SU-DHL-6 (cell line): Measurements from ENCODE around the gene MAML2.

ENCODE experiments used
- H2AFZ ChIP-seq: fragments of 200-600 bp; sonication (generic); 2 replicates; pipeline ENCODE4 v1.6.1; 2014; ENCODE audit warnings: low read depth, mild to moderate bottlenecking, moderate library complexity, mixed read lengths, antibody characterized with exemption, low read length; ENCODE audit not compliant: severe bottlenecking
- H3F3A ChIP-seq: fragments of 200-600 bp; shearing (Covaris generic); 2 replicates; pipeline ENCODE4 v1.6.0; 2016; ENCODE audit warnings: antibody characterized with exemption, mild to moderate bottlenecking; ENCODE audit not compliant: insufficient read depth
- H3K27ac ChIP-seq: fragments of 200-600 bp; sonication (generic); 2 replicates; pipeline ENCODE4 v1.5.1; 2016; ENCODE audit warnings: low read depth, mild to moderate bottlenecking, low read length, moderate library complexity, mixed read lengths
- H3K27me3 ChIP-seq: fragments of 200-600 bp; sonication (generic), shearing (Covaris generic); 2 replicates; pipeline ENCODE4 v1.6.0; 2014; ENCODE audit warnings: mild to moderate bottlenecking, low read length
- H3K36me3 ChIP-seq: fragments of 200-600 bp; sonication (generic); 2 replicates; pipeline ENCODE4 v1.6.1; 2014; ENCODE audit warnings: mild to moderate bottlenecking, low read length, mixed read lengths
- H3K4me2 ChIP-seq: fragments of 300-600, 200-600 bp; shearing (Covaris generic), sonication (generic); 2 replicates; pipeline ENCODE4 v1.6.0; 2014; ENCODE audit warnings: low read length, low read depth, mild to moderate bottlenecking; ENCODE audit not compliant: poor library complexity, severe bottlenecking
- H3K4me3 ChIP-seq: fragments of 200-600 bp; sonication (generic); 2 replicates; pipeline ENCODE4 v1.5.1; 2014; ENCODE audit warnings: antibody characterized with exemption, low read length, mild to moderate bottlenecking, mixed read lengths; ENCODE audit not compliant: insufficient read depth, poor library complexity, severe bottlenecking
- H3K79me2 ChIP-seq: fragments of 200-600 bp; sonication (generic); 2 replicates; pipeline ENCODE4 v1.6.1; 2014; ENCODE audit warnings: mild to moderate bottlenecking, low read length, moderate library complexity; ENCODE audit not compliant: insufficient read depth
- H3K9ac ChIP-seq: fragments of 200-600 bp; sonication (generic); 2 replicates; pipeline ENCODE4 v1.7.0; 2014; ENCODE audit warnings: mild to moderate bottlenecking, low read length
- H3K9me2 ChIP-seq: fragments of 200-600 bp; sonication (generic); replicated peaks from 2 replicates; pipeline ENCODE4 v1.6.1; 2014; ENCODE audit warnings: low read length; ENCODE audit not compliant: insufficient read depth
- H3K9me3 ChIP-seq: fragments of 200-600 bp; sonication (generic); 2 replicates; pipeline ENCODE4 v1.6.1; 2014; ENCODE audit warnings: low read length, mixed read lengths; ENCODE audit not compliant: insufficient read depth
- H4K20me1 ChIP-seq: fragments of 200-600 bp; sonication (generic); 2 replicates; pipeline ENCODE4 v1.6.1; 2014; ENCODE audit warnings: low read depth, mild to moderate bottlenecking, antibody characterized with exemption, low read length, moderate library complexity, mixed read lengths
- EZH2phosphoT487 ChIP-seq: fragments of 200-600 bp; sonication (generic), shearing (Covaris generic); conservative IDR thresholded peaks from 2 replicates; pipeline ENCODE4 v1.6.1; 2018; ENCODE audit warnings: mild to moderate bottlenecking, antibody characterized with exemption, low read length, moderate library complexity, mixed read lengths
- TF ChIP-seq, protein P1 (sequence below): fragments of 200-600 bp; sonication (generic); IDR thresholded peaks from one replicate; pipeline ENCODE4 v1.5.1; 2017; ENCODE audit warnings: antibody characterized with exemption, mild to moderate bottlenecking, low read length, moderate library complexity; ENCODE audit not compliant: insufficient read depth, poor library complexity, severe bottlenecking

Gene MAML2

GRCh38 chr11:96062134-96062533 is 280.9 kb downstream of the MAML2 start:
- Histone ChIP-seq H3K4me3 (no peak overlapping the region), H3K27me3 (no peaks in the 10 kb centered on the region), H4K20me1 (no peaks in the 10 kb centered on the region), H3K9ac (no peak overlapping the region), H3K36me3 (no peaks in the 10 kb centered on the region), H3K27ac (no peak overlapping the region), H3K4me2 (no peak overlapping the region), H3F3A (no peaks in the 10 kb centered on the region), H3K9me3 (no peaks in the 10 kb centered on the region), H3K9me2 (no peaks in the 10 kb centered on the region), H3K79me2 (no peaks in the 10 kb centered on the region), H2AFZ (no peak overlapping the region)
- TF ChIP-seq, protein P1, sequence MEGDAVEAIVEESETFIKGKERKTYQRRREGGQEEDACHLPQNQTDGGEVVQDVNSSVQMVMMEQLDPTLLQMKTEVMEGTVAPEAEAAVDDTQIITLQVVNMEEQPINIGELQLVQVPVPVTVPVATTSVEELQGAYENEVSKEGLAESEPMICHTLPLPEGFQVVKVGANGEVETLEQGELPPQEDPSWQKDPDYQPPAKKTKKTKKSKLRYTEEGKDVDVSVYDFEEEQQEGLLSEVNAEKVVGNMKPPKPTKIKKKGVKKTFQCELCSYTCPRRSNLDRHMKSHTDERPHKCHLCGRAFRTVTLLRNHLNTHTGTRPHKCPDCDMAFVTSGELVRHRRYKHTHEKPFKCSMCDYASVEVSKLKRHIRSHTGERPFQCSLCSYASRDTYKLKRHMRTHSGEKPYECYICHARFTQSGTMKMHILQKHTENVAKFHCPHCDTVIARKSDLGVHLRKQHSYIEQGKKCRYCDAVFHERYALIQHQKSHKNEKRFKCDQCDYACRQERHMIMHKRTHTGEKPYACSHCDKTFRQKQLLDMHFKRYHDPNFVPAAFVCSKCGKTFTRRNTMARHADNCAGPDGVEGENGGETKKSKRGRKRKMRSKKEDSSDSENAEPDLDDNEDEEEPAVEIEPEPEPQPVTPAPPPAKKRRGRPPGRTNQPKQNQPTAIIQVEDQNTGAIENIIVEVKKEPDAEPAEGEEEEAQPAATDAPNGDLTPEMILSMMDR, result no peak
- no peak for TF ChIP-seq EZH2phosphoT487

- H3K9me3 ChIP-seq, result no peaks in the 10 kb centered on the region
- H3K27ac ChIP-seq, result no peak overlapping the region
- no peak overlapping the region for H3K4me2 ChIP-seq
- no peaks in the 10 kb centered on the region for H3K9me2 ChIP-seq
- H2AFZ ChIP-seq, result no peak overlapping the region
- no peaks in the 10 kb centered on the region for H4K20me1 ChIP-seq
- no peaks in the 10 kb centered on the region for H3K79me2 ChIP-seq
- no peaks in the 10 kb centered on the region for H3K36me3 ChIP-seq
- H3K27me3 ChIP-seq, result no peaks in the 10 kb centered on the region
- no peak overlapping the region for H3K4me3 ChIP-seq
- TF ChIP-seq, protein P1, result no peak
- TF ChIP-seq EZH2phosphoT487, result no peak
- no peak overlapping the region for H3K9ac ChIP-seq
- H3F3A ChIP-seq, result no peaks in the 10 kb centered on the region
Measured at GRCh38 chr11:96061730-96062129, 281.3 kb downstream of the MAML2 start.

- no peak overlapping the region for H3K4me2 ChIP-seq
- H3K9me2 ChIP-seq, result no peaks in the 10 kb centered on the region
- no peak overlapping the region for H3K27ac ChIP-seq
- H4K20me1 ChIP-seq, result no peaks in the 10 kb centered on the region
- no peaks in the 10 kb centered on the region for H3F3A ChIP-seq
- no peaks in the 10 kb centered on the region for H3K79me2 ChIP-seq
- H3K36me3 ChIP-seq, result no peaks in the 10 kb centered on the region
- no peak overlapping the region for H3K4me3 ChIP-seq
- TF ChIP-seq EZH2phosphoT487, result no peak
- TF ChIP-seq, protein P1, result no peak
- no peak overlapping the region for H3K9ac ChIP-seq
- H3K27me3 ChIP-seq, result no peaks in the 10 kb centered on the region
- no peak overlapping the region for H2AFZ ChIP-seq
- no peaks in the 10 kb centered on the region for H3K9me3 ChIP-seq
Measured at GRCh38 chr11:96061069-96061468, 281.9 kb downstream of the MAML2 start.

- no peak overlapping the region for H3K4me2 ChIP-seq
- no peaks in the 10 kb centered on the region for H3K27me3 ChIP-seq
- no peaks in the 10 kb centered on the region for H3K9me2 ChIP-seq
- no peak overlapping the region for H3K27ac ChIP-seq
- H3K9ac ChIP-seq, result no peak overlapping the region
- no peak for TF ChIP-seq EZH2phosphoT487
- TF ChIP-seq, protein P1, result no peak
- no peaks in the 10 kb centered on the region for H3K79me2 ChIP-seq
- no peaks in the 10 kb centered on the region for H3K9me3 ChIP-seq
- no peak overlapping the region for H3K4me3 ChIP-seq
- H3F3A ChIP-seq, result no peaks in the 10 kb centered on the region
- no peaks in the 10 kb centered on the region for H3K36me3 ChIP-seq
- no peak overlapping the region for H2AFZ ChIP-seq
- no peaks in the 10 kb centered on the region for H4K20me1 ChIP-seq
Measured at GRCh38 chr11:96057502-96057901, 285.5 kb downstream of the MAML2 start.
